KMS-11 (cell line): Measurements from ENCODE around the gene CCDC188.

Experiments
- H2AFZ ChIP-seq: fragments of 200-600 bp; sonication (generic); 2 replicates; pipeline ENCODE4 v1.6.1; 2016; ENCODE audit warnings: antibody characterized with exemption, mixed run types, low read depth
- H3K27ac ChIP-seq: fragments of 200-600 bp; sonication (generic); 2 replicates; pipeline ENCODE4 v1.6.1; 2016; ENCODE audit warnings: mild to moderate bottlenecking, mixed run types
- H3K27me3 ChIP-seq: fragments of 200-600 bp; sonication (generic); 2 replicates; pipeline ENCODE4 v1.6.1; 2017; ENCODE audit warnings: mild to moderate bottlenecking, low read depth, mixed run types, moderate library complexity; ENCODE audit not compliant: insufficient read depth
- H3K36me3 ChIP-seq: fragments of 200-600 bp; sonication (generic); 2 replicates; pipeline ENCODE4 v1.6.1; 2017; ENCODE audit warnings: mild to moderate bottlenecking, mixed run types; ENCODE audit not compliant: insufficient read depth
- H3K4me1 ChIP-seq: fragments of 200-600 bp; sonication (generic); 2 replicates; pipeline ENCODE4 v1.6.1; 2016; ENCODE audit warnings: mild to moderate bottlenecking, low read depth, mixed run types; ENCODE audit not compliant: poor library complexity, severe bottlenecking
- H3K4me2 ChIP-seq: fragments of 200-600 bp; sonication (generic); 2 replicates; pipeline ENCODE4 v1.7.0; 2016; ENCODE audit warnings: mild to moderate bottlenecking, mixed run types
- H3K4me3 ChIP-seq: fragments of 200-600 bp; sonication (generic); IDR thresholded peaks from 2 replicates; pipeline ENCODE4 v1.6.1; 2017; ENCODE audit warnings: low read depth, low read length, mixed read lengths; ENCODE audit not compliant: insufficient read depth
- H3K79me2 ChIP-seq: fragments of 200-600 bp; sonication (generic); 2 replicates; pipeline ENCODE4 v1.6.1; 2016; ENCODE audit warnings: low read depth, mixed run types; ENCODE audit not compliant: insufficient read depth
- H3K9ac ChIP-seq: fragments of 200-600 bp; sonication (generic); 2 replicates; pipeline ENCODE4 v1.6.1; 2016; ENCODE audit warnings: mild to moderate bottlenecking, mixed run types
- H4K20me1 ChIP-seq: fragments of 200-600 bp; sonication (generic); 2 replicates; pipeline ENCODE4 v1.6.1; 2016; ENCODE audit warnings: mild to moderate bottlenecking, mixed run types; ENCODE audit not compliant: insufficient read depth
- TF ChIP-seq, protein P1 (sequence below): fragments of 200-600 bp; sonication (generic); conservative IDR thresholded peaks from 2 replicates; pipeline ENCODE4 v1.6.1; 2017; ENCODE audit warnings: low read depth, mild to moderate bottlenecking, antibody characterized with exemption, low read length, moderate library complexity, mixed read lengths

The CCDC188 gene

GRCh38 chr22:20137671-20138416, 13.0 kb downstream of the CCDC188 start:
- Histone ChIP-seq H3K79me2 (peaks cover 1% of the 10 kb centered on the region; the same call in 1 of the 2 replicates), H3K27me3 (no peaks in the 10 kb centered on the region), H4K20me1 (no peaks in the 10 kb centered on the region), H2AFZ (no peak overlapping the region), H3K4me3 (no peak overlapping the region), H3K36me3 (no peaks in the 10 kb centered on the region), H3K9ac (no peak overlapping the region), H3K4me1 (no peaks in the 10 kb centered on the region), H3K4me2 (no peak overlapping the region), H3K27ac (no peak overlapping the region)
- TF ChIP-seq, protein P1, sequence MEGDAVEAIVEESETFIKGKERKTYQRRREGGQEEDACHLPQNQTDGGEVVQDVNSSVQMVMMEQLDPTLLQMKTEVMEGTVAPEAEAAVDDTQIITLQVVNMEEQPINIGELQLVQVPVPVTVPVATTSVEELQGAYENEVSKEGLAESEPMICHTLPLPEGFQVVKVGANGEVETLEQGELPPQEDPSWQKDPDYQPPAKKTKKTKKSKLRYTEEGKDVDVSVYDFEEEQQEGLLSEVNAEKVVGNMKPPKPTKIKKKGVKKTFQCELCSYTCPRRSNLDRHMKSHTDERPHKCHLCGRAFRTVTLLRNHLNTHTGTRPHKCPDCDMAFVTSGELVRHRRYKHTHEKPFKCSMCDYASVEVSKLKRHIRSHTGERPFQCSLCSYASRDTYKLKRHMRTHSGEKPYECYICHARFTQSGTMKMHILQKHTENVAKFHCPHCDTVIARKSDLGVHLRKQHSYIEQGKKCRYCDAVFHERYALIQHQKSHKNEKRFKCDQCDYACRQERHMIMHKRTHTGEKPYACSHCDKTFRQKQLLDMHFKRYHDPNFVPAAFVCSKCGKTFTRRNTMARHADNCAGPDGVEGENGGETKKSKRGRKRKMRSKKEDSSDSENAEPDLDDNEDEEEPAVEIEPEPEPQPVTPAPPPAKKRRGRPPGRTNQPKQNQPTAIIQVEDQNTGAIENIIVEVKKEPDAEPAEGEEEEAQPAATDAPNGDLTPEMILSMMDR, result no peak

DNA sequence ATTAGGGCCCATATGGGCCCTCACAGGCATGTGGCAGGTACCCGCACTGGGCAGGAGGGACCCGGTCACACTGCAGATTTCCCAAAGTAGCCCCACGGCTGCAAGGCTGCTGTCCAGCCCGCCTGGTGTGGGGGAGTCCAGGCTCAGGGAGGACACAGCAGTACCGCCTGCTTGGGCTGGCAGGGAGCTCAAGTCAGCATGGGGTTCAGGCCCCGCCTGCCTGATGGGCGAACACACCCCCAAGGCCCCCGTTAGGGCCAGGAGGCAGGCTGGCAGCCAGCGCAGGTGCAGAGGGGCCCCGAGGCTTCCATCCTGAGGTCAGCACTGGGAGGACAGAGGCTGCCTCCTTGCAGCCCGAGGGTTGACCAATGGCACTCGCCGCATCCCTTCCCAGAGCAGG, 13.7 kb downstream of the CCDC188 start:
- Histone ChIP-seq H3K36me3 (no peaks in the 10 kb centered on the region), H3K4me3 (no peak overlapping the region), H3K27ac (no peak overlapping the region), H3K79me2 (peaks cover 7% of the 10 kb centered on the region; the same call in 1 of the 2 replicates), H4K20me1 (no peaks in the 10 kb centered on the region), H3K27me3 (no peaks in the 10 kb centered on the region), H3K4me2 (no peak overlapping the region), H2AFZ (no peak overlapping the region), H3K4me1 (no peaks in the 10 kb centered on the region), H3K9ac (no peak overlapping the region)
- TF ChIP-seq, protein P1, result no peak

DNA sequence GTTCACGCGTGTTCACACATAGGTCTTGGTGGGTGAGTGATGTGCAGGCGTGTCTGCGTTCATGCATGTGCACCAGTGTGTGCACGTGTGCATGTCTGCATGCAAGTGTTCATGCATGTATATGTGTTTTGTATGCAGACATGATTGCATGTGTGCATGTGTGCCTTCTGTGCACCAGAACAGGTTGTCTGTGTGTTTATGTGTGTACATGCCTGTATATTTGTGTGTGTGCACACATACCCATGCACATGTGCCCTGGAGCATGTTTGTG, 14.3 kb downstream of the CCDC188 start:
- Histone ChIP-seq H3K79me2 (peaks cover 7% of the 10 kb centered on the region; the same call in 1 of the 2 replicates), H3K27me3 (no peaks in the 10 kb centered on the region), H3K9ac (no peak overlapping the region), H2AFZ (no peak overlapping the region), H3K4me1 (no peaks in the 10 kb centered on the region), H3K4me3 (no peak overlapping the region), H3K36me3 (no peaks in the 10 kb centered on the region), H4K20me1 (no peaks in the 10 kb centered on the region), H3K4me2 (no peak overlapping the region), H3K27ac (no peak overlapping the region)
- TF ChIP-seq, protein P1, result no peak

- Histone ChIP-seq H3K27ac (no peak overlapping the region), H2AFZ (no peak overlapping the region)
Measured at GRCh38 chr22:20135806-20136602, 14.9 kb downstream of the CCDC188 start.

More at GRCh38 chr22:20135806-20136602, 14.9 kb downstream of the CCDC188 start:
- Histone ChIP-seq H3K27me3 (no peaks in the 10 kb centered on the region), H3K4me1 (no peaks in the 10 kb centered on the region), H3K79me2 (peaks cover 7% of the 10 kb centered on the region; the same call in 1 of the 2 replicates), H3K4me3 (no peak overlapping the region), H3K9ac (no peak overlapping the region), H3K4me2 (no peak overlapping the region), H3K36me3 (no peaks in the 10 kb centered on the region), H4K20me1 (no peaks in the 10 kb centered on the region)
- TF ChIP-seq, protein P1, result no peak
